ENCODE data around the gene FGGY. TPM values are rescaled to one million over a fixed set of nuclear protein-coding genes. Genes with fewer than 3 reads are reported as not detected.
"Not testable (repeated sequence)": the region's sequence is repeated elsewhere in the genome, so short reads cannot be mapped to it uniquely, and the experiment has no call there.

Gene FGGY
- total RNA-seq, 1 donor from 2014 or later: 20.5 TPM

DNA sequence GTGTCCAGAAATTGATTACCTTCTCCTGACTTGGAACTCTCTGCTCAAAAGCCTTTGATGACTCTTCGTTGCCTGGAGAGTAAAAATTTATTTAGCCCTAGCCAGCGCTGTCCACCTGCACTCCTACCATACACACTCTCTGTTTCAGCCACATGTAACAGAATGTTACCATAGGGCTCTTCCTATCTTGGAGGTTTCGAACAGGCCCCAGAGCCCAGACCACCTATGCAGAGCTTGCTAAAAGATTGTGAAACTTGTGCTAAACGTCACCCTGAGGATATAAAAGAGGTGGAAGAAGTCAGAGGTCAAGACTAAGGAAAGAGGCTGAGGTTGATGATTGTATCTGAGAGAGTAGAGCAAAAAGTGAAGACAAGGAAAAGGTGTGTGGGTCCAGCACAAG is 280.9 kb downstream of the FGGY start:
- no peak for DNase-seq (ENCODE audit: low spot score)
- intact Hi-C loops (cut with DNase I): no loop called here

DNA sequence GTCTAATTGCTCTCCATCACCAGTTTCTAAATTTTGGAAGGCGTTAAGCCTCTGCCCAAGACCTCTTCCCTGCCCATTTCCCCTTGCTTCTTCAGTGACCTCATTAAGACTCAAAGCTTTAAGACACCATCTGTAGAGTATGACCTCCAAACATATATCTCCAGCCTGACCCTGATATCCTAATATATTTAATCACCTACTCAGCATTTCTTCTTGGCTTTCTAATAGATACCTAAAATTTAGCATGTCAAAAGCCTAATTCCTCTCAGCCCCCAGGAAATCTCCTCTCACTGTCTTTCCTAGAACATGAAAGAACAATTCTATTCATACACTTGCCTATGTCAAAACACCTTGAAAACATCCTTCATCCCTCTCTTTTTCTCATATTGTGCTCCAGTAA is 282.3 kb downstream of the FGGY start:
- DNase-seq (ENCODE audit: low spot score): no peak
- intact Hi-C loops (cut with DNase I): no loop called here

DNA sequence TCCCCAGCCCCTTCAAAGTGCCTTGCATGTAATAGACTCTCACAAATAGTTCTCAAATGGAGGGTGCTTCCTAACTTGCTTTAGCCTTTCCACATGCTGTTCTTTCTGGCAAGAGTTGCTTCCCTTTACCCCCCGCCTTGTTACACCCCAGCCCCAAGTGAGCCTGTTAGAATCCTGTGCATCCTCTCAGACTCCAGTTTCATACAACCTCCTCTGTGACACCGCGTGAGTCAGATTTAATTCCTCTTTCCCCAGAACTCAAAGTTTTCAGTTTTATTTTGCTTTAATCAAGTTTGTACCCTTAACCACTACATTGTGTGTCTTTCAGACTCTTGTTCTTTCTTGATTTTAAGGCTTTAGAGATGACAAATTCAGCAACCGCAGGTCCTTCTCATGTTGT is 283.4 kb downstream of the FGGY start:
- DNase-seq (ENCODE audit: low spot score): no peak
- intact Hi-C loops (cut with DNase I): no loop called here

DNA sequence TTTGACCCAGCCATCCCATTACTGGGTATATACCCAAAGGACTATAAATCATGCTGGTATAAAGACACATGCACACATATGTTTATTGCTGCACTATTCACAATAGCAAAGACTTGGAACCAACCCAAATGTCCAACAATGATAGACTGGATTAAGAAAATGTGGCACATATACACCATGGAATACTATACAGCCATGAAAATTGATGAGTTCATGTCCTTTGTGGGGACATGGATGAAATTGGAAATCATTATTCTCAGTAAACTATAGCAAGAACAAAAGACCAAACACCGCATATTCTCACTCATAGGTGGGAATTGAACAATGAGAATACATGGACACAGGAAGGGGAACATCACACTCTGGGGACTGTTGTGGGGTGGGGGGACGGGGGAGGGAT is 295.5 kb downstream of the FGGY start:
- DNase-seq (ENCODE audit: low spot score): not testable (repeated sequence)
- intact Hi-C loops (cut with DNase I): loop anchor here (10.0 kb wide), 1 partner anchor 808 kb away; the partner anchor contains the start of gene JUN

DNA sequence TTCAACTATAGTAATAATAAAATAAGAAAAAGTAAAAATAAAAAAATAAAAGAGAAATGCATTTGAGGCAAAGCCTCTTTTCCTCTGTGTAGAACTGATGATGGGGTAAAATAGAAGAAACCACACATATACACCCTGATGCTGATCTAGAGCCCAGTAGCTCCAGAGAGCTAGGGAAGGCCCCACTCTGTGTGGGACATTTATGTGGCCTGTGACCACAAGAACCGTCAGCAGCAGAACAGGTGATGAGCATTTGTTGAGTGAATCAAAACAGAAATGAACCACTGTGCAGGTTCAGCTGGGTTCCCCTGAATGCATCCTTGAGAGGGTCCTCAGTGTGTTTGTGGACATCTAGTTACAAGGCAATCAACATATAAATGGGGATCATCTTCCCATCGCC is 296.0 kb downstream of the FGGY start:
- no peak for DNase-seq (ENCODE audit: low spot score)
- intact Hi-C loops (cut with DNase I): loop anchor here (10.0 kb wide), 1 partner anchor 808 kb away; the partner anchor contains the start of gene JUN

DNA sequence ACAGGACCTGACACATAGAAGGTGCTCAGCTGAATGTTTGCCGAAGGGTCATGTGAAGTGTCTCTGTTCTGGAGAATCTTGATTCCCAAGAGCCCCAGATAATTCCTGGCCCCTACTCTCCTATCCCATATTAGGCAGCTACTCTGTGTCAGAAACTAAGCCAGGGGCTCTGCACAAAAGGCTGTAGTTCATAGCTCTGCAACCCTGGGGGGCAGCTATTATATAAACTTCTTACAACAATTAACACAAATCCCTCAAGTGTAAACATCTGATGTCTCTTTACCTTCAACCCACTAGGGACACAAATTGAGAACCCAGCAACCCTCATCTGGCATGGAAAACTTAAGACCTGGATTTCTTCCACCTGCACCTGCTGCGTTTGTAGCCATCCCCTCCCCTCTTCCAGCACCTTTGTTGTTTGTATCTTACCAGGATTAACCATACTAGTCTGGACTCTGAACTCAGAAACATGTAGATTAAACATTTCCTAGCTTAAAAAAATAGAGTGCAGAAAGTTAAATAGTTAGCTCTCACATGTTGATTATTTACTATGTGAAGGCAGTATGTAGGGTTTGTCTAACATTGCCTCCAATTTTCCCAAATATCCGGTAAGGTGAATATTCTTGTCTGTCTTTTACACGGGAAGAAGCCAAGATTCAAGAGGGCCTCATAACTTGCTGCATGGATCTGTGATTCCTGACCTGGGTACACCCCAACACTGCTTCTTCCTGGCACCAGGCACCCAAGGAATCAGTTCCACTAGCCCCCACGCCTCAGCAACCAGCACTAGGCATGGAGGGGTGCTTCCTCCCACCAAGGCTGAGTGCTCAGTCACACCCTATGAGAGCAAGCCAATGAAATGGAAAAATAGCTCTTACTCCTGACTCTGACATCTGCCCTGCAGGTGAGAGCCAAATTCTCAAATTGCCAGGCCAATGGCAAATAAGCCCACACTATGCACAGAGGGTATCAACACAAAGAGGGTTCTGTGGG is 297.2 kb downstream of the FGGY start:
- no peak for DNase-seq (ENCODE audit: low spot score)
- intact Hi-C loops (cut with DNase I): loop anchor here (10.0 kb wide), 1 partner anchor 809 kb away; the partner anchor contains the start of gene JUN

DNA sequence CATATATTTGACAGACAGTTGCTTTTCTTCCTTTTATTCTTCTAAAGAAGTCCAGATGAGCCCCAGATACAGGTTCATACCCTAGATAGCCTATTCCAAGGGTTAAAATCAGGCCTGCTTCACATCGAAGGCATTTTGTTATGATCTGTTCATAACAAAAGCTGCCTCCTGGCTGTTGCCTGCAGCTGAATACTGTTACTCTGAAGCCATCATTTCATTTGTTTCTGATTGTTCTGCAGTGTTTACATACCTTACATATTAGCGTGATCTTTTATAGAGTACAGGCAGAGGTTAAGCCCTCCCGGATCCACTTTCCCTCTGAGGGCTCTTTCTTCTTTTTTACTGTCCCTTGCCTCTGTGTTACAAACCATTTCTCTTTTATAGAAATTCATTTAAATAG is 298.9 kb downstream of the FGGY start:
- intact Hi-C loops (cut with DNase I): loop anchor here (10.0 kb wide), 1 partner anchor 811 kb away; the partner anchor contains the start of gene JUN
- DNase-seq (ENCODE audit: low spot score): no peak

DNA sequence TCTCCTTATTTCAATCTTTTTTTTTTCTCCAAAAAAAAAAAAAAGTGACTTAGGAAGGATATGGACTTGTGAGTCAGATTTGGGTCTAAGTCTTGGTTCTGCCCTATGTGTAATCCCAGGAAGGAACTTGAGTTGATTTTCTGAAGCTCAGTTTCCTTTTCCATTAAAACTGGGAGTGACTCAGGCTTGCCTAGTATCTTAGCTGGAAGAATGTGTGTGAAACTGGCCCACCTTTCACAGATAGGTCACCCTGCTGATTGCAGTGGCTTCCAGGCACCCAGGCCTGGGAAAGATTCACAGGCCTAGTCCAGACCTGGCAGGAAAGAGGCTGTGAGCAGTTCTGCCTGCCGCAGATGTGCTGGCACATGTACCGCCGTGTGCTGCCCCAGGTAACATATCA is 299.5 kb downstream of the FGGY start:
- DNase-seq (ENCODE audit: low spot score): no peak

DNA sequence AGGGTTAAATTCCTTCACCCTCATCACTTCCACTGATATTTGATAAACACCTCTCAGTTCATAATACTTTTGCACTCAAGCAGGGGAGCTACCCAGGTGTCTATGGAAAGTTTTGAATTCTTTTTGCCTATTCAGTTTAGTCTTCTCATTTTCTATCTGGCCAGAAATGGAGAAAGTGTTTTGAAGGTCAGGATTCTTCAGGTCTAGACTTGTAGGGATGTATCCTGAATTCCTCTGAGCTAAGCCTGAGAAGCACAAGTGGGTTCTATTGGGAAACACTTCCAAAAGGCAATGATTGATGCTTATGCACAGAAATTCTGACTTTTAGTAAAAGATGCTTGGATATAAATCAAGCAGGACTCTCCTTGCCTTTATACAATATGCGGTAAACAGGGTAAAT is 300.1 kb downstream of the FGGY start:
- no peak for DNase-seq (ENCODE audit: low spot score)
- intact Hi-C loops (cut with DNase I): loop anchor here (10.0 kb wide), 1 partner anchor 812 kb away; the partner anchor contains the start of gene JUN

More for the DNA sequence above, 299.5 kb downstream of the FGGY start:
- intact Hi-C loops (cut with DNase I): loop anchor here (10.0 kb wide), 1 partner anchor 812 kb away; the partner anchor contains the start of gene JUN

DNA sequence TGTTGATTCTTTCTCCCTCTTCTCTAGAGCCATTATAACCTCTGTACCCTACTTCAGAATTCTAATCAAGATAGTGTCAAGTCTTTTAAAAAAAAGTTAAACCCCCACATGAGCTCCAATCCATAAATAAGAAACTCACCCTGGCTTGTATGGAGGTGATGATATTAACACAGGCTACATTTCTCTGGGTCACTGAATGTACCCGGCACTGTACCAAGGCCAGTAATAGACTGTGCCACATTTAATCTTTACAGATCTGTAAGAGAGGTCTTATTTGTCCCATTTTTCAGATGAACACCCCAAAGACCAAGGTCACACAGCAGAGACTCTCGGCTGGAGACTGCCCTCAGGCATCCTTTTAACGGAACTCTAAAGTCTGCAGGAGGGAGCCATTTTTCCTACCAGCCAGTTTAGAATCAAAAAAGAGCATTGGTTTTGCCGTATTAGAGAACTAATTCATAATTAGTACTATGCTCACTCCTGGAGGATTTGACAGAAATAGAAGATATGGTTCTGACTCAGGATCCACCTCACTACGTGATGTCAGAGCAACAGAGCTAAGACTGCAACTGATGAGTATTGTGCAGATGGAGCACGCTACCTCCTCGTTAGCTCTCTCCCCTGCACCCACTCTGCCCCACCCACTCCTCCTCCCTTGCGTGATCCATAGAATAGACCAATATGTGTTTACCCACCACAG is 300.7 kb downstream of the FGGY start:
- no peak for DNase-seq (ENCODE audit: low spot score)
- intact Hi-C loops (cut with DNase I): loop anchor here (10.0 kb wide), 1 partner anchor 813 kb away; the partner anchor contains the start of gene JUN

- intact Hi-C loops (cut with DNase I): loop anchor here (10.0 kb wide), 1 partner anchor 813 kb away; the partner anchor contains the start of gene JUN
- DNase-seq (ENCODE audit: low spot score): no peak
These were observed 301.2 kb downstream of the FGGY start for GRCh38 chr1:59598120-59598440.

DNA sequence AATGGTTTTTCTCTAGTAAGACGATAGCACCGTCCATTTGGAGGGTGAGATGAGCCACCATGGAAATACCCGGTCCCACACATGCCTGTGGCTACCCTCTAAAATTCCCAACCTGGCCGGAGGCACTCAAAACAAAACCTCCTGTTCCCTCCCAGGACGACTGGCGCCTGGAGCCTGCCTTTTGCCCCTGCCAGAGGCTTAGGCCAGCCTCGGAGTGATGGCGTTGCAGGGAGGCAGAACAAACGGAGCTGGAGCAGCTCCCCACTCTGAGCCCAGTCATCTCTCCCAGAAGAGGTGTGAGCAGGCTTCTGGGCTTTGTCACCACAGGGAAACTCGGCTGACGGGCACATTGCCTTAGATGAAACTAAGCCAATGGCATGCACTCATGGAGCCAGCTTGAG is 304.1 kb downstream of the FGGY start:
- intact Hi-C loops (cut with DNase I): no loop called here
- peak; percentile 80 for DNase-seq (ENCODE audit: low spot score)

GRCh38 chr1:59601811-59602210 is 304.9 kb downstream of the FGGY start:
- intact Hi-C loops (cut with DNase I): no loop called here
- DNase-seq (ENCODE audit: low spot score): no peak

GRCh38 chr1:59604191-59604590 is 307.3 kb downstream of the FGGY start:
- DNase-seq (ENCODE audit: low spot score): no peak
- intact Hi-C loops (cut with DNase I): no loop called here

- no peak for DNase-seq (ENCODE audit: low spot score)
- intact Hi-C loops (cut with DNase I): no loop called here
These were observed 308.3 kb downstream of the FGGY start for GRCh38 chr1:59605184-59605583.

- intact Hi-C loops (cut with DNase I): no loop called here
- no peak for DNase-seq (ENCODE audit: low spot score)
These were observed 308.9 kb downstream of the FGGY start for GRCh38 chr1:59605761-59606160.

- intact Hi-C loops (cut with DNase I): no loop called here
- no peak for DNase-seq (ENCODE audit: low spot score)
These were observed 312.4 kb downstream of the FGGY start for GRCh38 chr1:59609245-59609644.

DNA sequence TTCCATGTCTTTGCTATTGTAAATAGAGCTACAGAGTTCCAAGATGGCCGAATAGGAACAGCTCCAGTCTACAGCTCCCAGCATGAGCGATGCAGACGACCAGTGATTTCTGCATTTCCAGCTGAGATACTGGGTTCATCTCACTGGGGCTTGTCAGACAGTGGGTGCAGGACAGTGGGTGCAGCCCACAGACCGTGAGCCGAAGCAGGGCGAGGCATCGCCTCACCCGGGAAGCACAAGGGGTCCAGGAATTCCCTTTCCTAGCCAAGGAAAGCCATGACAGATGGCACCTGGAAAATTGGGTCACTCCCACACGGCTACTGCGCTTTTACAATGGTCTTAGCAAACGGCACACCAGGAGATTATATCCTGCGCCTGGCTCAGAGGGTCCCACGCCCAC is 313.6 kb downstream of the FGGY start:
- DNase-seq (ENCODE audit: low spot score); intact Hi-C loops (cut with DNase I): not testable (repeated sequence)

DNA sequence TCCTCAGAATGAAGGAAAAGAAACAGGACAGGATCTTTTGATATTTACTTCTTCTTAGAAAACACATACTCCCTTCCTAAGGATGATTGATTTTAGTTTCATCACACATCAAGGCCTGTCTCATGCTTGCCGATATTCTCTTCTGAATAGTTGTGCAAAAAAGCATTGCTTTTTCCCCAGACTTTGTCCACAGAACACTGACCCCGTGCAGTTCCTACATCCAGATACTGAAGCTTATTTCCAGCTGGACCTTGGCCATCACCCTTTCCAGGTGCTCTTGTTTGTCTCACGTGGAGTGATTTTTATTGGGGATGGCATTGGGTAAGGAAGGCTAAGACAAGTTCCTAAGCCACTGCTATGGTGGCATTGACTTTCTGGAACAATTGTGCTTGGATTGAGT is 320.5 kb downstream of the FGGY start:
- intact Hi-C loops (cut with DNase I): no loop called here
- DNase-seq (ENCODE audit: low spot score): no peak

DNA sequence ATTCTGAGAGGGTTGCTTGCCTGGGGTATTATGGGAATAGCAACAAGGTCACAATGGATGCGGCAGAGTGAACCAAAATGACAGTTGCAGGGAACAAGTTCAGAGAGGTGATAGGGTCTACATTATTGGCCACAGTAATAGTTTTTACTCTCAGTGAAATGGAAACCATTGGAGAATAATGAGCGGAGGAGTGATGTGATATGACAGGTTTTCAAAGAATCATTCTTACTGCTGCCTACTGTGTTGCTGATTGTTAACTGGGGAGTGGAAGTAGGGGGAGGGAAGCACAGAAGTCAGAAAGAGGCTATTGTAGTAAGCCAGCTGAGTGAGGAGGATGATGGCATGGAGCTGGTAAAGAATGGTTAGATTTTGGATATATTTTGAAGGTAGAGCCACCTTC is 322.7 kb downstream of the FGGY start:
- intact Hi-C loops (cut with DNase I): no loop called here
- no peak for DNase-seq (ENCODE audit: low spot score)
